NB4 (cell line): Measurements from ENCODE around the gene NELL1.
A peak's percentile ranks its signal among the peaks of the same experiment; 100 is the strongest.

Experiments used
- DNase-seq: peaks from one replicate; pipeline ENCODE4 v3.0.0; 2010; ENCODE audit warnings: low read depth
- H3K4me3 ChIP-seq: one replicate; pipeline ENCODE4 v1.5.1; 2011; ENCODE audit warnings: mild to moderate bottlenecking, low read depth, low read length, moderate library complexity
- MAX ChIP-seq: IDR thresholded peaks from 2 replicates; pipeline ENCODE4 v1.6.1; 2011; ENCODE audit warnings: low read depth, low read length
- MYC ChIP-seq: IDR thresholded peaks from 2 replicates; pipeline ENCODE4 v1.6.1; 2011; ENCODE audit warnings: low read depth, low read length
- POLR2A ChIP-seq: IDR thresholded peaks from 2 replicates; pipeline ENCODE4 v1.6.1; 2011; ENCODE audit warnings: mild to moderate bottlenecking; ENCODE audit not compliant: insufficient read length; ENCODE audit errors: extremely low read depth
- TF ChIP-seq, protein P1 (sequence below): IDR thresholded peaks from one replicate; pipeline ENCODE4 v1.5.1; 2012; ENCODE audit warnings: low read depth, low read length

Gene NELL1

GRCh38 chr11:21514316-21514715 lies 844.9 kb downstream of the NELL1 start:
- H3K4me3 ChIP-seq: no peak overlapping the region
- DNase-seq: peak; percentile 13
- peak; percentile 44 for TF ChIP-seq MAX
- no peak for TF ChIP-seq MYC
- TF ChIP-seq, protein P1, sequence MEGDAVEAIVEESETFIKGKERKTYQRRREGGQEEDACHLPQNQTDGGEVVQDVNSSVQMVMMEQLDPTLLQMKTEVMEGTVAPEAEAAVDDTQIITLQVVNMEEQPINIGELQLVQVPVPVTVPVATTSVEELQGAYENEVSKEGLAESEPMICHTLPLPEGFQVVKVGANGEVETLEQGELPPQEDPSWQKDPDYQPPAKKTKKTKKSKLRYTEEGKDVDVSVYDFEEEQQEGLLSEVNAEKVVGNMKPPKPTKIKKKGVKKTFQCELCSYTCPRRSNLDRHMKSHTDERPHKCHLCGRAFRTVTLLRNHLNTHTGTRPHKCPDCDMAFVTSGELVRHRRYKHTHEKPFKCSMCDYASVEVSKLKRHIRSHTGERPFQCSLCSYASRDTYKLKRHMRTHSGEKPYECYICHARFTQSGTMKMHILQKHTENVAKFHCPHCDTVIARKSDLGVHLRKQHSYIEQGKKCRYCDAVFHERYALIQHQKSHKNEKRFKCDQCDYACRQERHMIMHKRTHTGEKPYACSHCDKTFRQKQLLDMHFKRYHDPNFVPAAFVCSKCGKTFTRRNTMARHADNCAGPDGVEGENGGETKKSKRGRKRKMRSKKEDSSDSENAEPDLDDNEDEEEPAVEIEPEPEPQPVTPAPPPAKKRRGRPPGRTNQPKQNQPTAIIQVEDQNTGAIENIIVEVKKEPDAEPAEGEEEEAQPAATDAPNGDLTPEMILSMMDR: peak; percentile 38
- TF ChIP-seq POLR2A: no peak

DNA sequence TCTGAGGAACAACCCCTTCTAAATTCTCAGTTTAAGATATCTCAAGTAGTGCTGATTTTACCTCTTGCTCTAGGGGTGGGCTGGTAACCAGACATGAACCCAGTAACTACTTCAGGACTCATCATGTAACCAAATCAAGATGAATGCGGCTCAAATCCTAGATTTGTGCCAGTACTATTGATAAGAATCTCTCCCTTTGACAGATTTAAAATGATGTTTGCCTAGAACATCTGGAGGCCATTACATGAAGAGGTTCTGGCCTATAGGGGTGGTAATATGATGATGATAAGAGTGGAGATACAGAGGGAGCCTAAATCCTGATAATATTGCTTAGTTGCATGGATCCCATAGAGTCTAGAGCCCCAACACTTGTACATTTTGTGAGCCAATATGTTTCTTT lies 850.9 kb downstream of the NELL1 start:
- TF ChIP-seq POLR2A (no peak), MYC (no peak), MAX (no peak)
- TF ChIP-seq, protein P1: no peak
- no peak for DNase-seq
- no peak overlapping the region for H3K4me3 ChIP-seq

DNA sequence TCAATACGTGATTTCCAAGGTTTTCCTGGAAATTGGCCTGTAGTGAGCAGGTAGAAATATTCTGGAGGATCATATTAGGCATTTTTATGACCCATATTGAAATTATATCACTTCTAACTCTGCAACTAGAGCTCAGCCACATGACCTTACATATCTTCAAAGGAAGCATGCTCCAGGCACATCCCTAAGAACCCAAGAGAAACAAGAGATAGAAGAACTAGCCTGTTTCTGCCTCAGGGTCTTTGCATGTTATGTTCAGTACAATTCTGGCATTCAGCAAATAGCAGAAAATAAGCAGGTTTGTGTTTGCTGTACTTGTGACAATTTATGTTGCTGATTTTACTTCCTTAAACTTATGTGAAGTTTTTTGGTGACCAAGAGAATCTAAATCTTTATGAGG lies 859.8 kb downstream of the NELL1 start:
- H3K4me3 ChIP-seq: no peak overlapping the region
- TF ChIP-seq, protein P1: no peak
- TF ChIP-seq POLR2A (no peak), MAX (no peak), MYC (no peak)

GRCh38 chr11:21534288-21534687 lies 864.9 kb downstream of the NELL1 start:
- no peak for DNase-seq
- TF ChIP-seq POLR2A (no peak), MYC (no peak), MAX (no peak)
- TF ChIP-seq, protein P1: no peak
- H3K4me3 ChIP-seq: no peak overlapping the region

More for the DNA sequence above, 859.8 kb downstream of the NELL1 start:
- DNase-seq: no peak

GRCh38 chr11:21537980-21538379 lies 868.6 kb downstream of the NELL1 start:
- DNase-seq: no peak
- no peak overlapping the region for H3K4me3 ChIP-seq
- TF ChIP-seq MAX: no peak
- TF ChIP-seq, protein P1: no peak
- no peak for TF ChIP-seq POLR2A
- no peak for TF ChIP-seq MYC
